H1 (cell line): Measurements from ENCODE around the gene PTMA. TPM values are rescaled to one million over a fixed set of nuclear protein-coding genes. Genes with fewer than 3 reads are reported as not detected.
A peak's percentile ranks its signal among the peaks of the same experiment; 100 is the strongest.

Source experiments
- CEBPB ChIP-seq: IDR thresholded peaks from 2 replicates; pipeline ENCODE4 v1.6.1; 2012; ENCODE audit warnings: low read depth, low read length
- CHD7 ChIP-seq: fragments of 300-600 bp; sonication (generic); IDR thresholded peaks from 2 replicates; pipeline ENCODE4 v1.7.1; 2012; ENCODE audit warnings: low read length, moderate library complexity, mild to moderate bottlenecking, inconsistent platforms; ENCODE audit not compliant: insufficient replicate concordance
- EZH2 ChIP-seq: fragments of 200-600 bp; sonication (generic); IDR thresholded peaks from 2 replicates; pipeline ENCODE4 v1.7.1; 2012; ENCODE audit warnings: low read depth, mild to moderate bottlenecking, moderate library complexity, low read length, inconsistent platforms; ENCODE audit not compliant: severe bottlenecking
- MAFK ChIP-seq: IDR thresholded peaks from 2 replicates; pipeline ENCODE4 v1.6.1; 2012; ENCODE audit warnings: low read depth, mild to moderate bottlenecking, improper control_type of control experiment, low read length
- NRF1 ChIP-seq: IDR thresholded peaks from 2 replicates; pipeline ENCODE4 v1.6.1; 2011; ENCODE audit warnings: mild to moderate bottlenecking, low read depth, low read length, improper control_type of control experiment
- POLR2A ChIP-seq, 2 experiments: IDR thresholded peaks; 1 replicate in 1 of 2; 2 replicates in 1 of 2; pipeline ENCODE4 v1.6.1; 2011; ENCODE audit warnings: low read depth in 2 of 2, low read length in 2 of 2, mild to moderate bottlenecking in 2 of 2; ENCODE audit errors: control extremely low read depth in 1 of 2
- POU5F1 ChIP-seq: IDR thresholded peaks from 2 replicates; pipeline ENCODE4 v1.6.1; 2011; ENCODE audit warnings: low read depth, mild to moderate bottlenecking, low read length, moderate library complexity
- SIN3A ChIP-seq, 2 experiments: IDR thresholded peaks in 1 of 2; conservative IDR thresholded peaks in 1 of 2; 2 replicates each; pipeline ENCODE4 v1.6.1; 2011 to 2012; ENCODE audit warnings: low read length in 2 of 2, improper control_type of control experiment in 1 of 2, low read depth in 1 of 2, mild to moderate bottlenecking in 1 of 2
- TAF7 ChIP-seq: optimal IDR thresholded peaks from 2 replicates; pipeline ENCODE3; 2011; ENCODE audit warnings: low read depth, mild to moderate bottlenecking, inconsistent platforms, low read length, moderate library complexity, borderline replicate concordance
- TCF12 ChIP-seq: IDR thresholded peaks from 2 replicates; pipeline ENCODE4 v1.6.1; 2011; ENCODE audit warnings: low read depth, mild to moderate bottlenecking, low read length
- polyA plus RNA-seq, 7 experiments: library from polyadenylated mRNA; depleted of rRNA in 3 of 7; stranded (reverse) in 5 of 7; unstranded in 2 of 7; fragments of >200 nt in 5 of 7; fragments of 200-250 nt in 2 of 7; gene quantifications; 1 replicate in 5 of 7; 2 replicates in 1 of 7; 4 replicates in 1 of 7; pipeline versions ENCODE4 v1.2.1 to v1.2.3, GENCODE V29; 2011 to 2013; ENCODE audit warnings: missing spikeins in 2 of 7, mixed read lengths in 2 of 7
- total RNA-seq: library from RNA; stranded (reverse); fragmentation: NEBNext Ultra II Directional; extraction: Animal tissue kit (Norgen Biotek cat#: 25700); gene quantifications from 2 replicates; pipeline ENCODE4 v1.2.1, GENCODE V29; 2021

PTMA gene
- total and polyA plus RNA-seq, 2 of the 8 experiments (the other 6 are each of a cell fraction or from before 2014, with no cell fraction given), result 683 to 2,680 TPM

DNA sequence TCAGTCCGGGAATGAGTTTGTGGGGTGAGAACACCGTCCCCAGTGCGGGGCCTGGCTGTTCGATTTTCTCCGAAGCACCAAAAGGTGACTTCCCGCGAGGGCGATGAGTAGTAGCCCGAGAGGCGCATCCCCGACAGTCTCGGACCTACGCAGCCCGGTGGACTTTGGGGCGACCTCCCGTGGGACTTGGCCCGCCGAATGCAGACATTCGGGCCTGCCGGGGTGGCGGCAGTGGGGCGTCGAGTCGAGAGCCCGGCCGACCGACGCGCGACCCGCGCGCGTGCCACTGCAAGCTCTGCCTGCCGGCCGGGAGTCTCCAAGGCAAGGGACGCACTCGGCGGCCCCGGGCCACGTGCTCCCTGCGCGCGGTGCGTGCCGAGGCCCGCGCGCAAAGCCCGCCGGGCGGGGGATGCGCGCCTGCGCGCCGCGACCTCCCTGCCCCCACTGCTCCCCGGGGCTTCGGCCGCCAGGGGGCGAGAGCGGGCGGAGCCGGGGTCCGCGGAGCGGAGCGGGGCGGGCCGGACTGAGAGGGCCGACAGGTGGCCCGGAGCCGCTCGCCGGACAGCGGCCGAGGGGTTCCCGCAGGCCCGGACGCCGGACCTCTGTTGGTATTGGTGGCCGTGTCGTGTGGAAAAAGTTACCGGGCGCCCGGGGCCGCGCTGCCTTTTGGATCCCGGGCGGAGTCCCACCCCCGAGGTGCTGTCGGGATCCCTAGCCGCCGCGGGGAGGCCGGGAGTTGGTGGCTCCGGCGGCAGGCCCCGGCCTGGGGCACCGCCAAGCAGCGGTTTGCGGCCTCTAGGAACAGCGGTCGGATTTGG, 1.9 kb downstream of the PTMA start (continued):
- TF ChIP-seq CHD7, result no peak
- peak in 1 of 2 experiments; percentile 70; a peak in 2 of 3 replicates for TF ChIP-seq POLR2A (IDR thresholded peaks at IDR 0.05; ENCODE audit: control extremely low read depth in 1 of 2, low read depth in 2 of 2, low read length in 2 of 2)
- TF ChIP-seq POU5F1, result no peak
- no peak for TF ChIP-seq CEBPB
- TF ChIP-seq EZH2, result no peak
- peak; percentile 90 for TF ChIP-seq TAF7
- TF ChIP-seq MAFK, result no peak
- no peak; the same call in 1 of the 2 replicates for TF ChIP-seq NRF1
- no peak for TF ChIP-seq TCF12
- TF ChIP-seq SIN3A (conservative IDR thresholded peaks at IDR 0.05 in 1 of 2, IDR thresholded peaks at IDR 0.05 in 1 of 2; ENCODE audit: low read depth in 1 of 2, low read length in 2 of 2), result peak in 1 of 2 experiments; percentile 46; a peak in 2 of 4 replicates
